Ishikawa (cell line): ENCODE measurements around the gene NPPA.

Source experiments
- CEBPB ChIP-seq: IDR thresholded peaks from 2 replicates; pipeline ENCODE4 v1.6.1; 2012
- EP300 ChIP-seq: IDR thresholded peaks from 2 replicates; pipeline ENCODE4 v1.6.1; 2012; ENCODE audit warnings: borderline replicate concordance
- FOXM1 ChIP-seq: IDR thresholded peaks from 2 replicates; pipeline ENCODE4 v1.6.1; 2012; ENCODE audit warnings: low read depth, borderline replicate concordance
- TCF12 ChIP-seq: IDR thresholded peaks from 2 replicates; pipeline ENCODE4 v1.6.1; 2012; ENCODE audit warnings: low read depth
- YY1 ChIP-seq: IDR thresholded peaks from 2 replicates; pipeline ENCODE4 v1.6.1; 2012; ENCODE audit warnings: low read depth
- TF ChIP-seq, protein P1 (sequence below): IDR thresholded peaks from 2 replicates; pipeline ENCODE4 v1.6.1; 2012
- TF ChIP-seq, protein P2 (sequence below): IDR thresholded peaks from 2 replicates; pipeline ENCODE4 v1.6.1; 2012; ENCODE audit warnings: low read depth, mild to moderate bottlenecking

DNA sequence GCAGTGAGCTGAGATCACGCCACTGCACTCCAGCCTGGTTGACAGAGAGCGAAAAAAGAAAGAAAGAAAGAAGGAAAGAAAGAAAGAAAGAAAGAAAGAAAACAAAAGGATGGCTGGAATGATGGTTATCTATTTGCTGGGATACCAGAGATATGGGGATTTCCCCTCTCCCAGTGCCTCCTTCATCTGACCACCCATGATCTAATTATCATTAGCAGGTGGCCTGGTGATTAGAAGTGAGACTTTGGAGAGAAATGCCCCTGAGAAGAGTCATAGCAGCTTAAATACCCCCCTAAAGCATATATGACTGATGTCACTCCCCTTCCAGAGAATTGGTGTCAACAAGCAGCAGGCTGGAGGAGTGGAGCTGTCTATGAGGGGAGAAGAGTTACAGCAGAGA lies 12.5 kb upstream of the NPPA start:
- TF ChIP-seq EP300 (no peak), CEBPB (no peak), FOXM1 (no peak), YY1 (no peak), TCF12 (no peak)
- TF ChIP-seq, protein P1, sequence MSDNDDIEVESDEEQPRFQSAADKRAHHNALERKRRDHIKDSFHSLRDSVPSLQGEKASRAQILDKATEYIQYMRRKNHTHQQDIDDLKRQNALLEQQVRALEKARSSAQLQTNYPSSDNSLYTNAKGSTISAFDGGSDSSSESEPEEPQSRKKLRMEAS, result no peak
- TF ChIP-seq, protein P2, sequence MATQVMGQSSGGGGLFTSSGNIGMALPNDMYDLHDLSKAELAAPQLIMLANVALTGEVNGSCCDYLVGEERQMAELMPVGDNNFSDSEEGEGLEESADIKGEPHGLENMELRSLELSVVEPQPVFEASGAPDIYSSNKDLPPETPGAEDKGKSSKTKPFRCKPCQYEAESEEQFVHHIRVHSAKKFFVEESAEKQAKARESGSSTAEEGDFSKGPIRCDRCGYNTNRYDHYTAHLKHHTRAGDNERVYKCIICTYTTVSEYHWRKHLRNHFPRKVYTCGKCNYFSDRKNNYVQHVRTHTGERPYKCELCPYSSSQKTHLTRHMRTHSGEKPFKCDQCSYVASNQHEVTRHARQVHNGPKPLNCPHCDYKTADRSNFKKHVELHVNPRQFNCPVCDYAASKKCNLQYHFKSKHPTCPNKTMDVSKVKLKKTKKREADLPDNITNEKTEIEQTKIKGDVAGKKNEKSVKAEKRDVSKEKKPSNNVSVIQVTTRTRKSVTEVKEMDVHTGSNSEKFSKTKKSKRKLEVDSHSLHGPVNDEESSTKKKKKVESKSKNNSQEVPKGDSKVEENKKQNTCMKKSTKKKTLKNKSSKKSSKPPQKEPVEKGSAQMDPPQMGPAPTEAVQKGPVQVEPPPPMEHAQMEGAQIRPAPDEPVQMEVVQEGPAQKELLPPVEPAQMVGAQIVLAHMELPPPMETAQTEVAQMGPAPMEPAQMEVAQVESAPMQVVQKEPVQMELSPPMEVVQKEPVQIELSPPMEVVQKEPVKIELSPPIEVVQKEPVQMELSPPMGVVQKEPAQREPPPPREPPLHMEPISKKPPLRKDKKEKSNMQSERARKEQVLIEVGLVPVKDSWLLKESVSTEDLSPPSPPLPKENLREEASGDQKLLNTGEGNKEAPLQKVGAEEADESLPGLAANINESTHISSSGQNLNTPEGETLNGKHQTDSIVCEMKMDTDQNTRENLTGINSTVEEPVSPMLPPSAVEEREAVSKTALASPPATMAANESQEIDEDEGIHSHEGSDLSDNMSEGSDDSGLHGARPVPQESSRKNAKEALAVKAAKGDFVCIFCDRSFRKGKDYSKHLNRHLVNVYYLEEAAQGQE, result no peak
